ENCODE measurements around the gene FBH1.

GRCh38 chr10:5918763-5919162 is 28.7 kb downstream of the FBH1 start:
- TF ChIP-seq EZH2 (IDR thresholded peaks at IDR 0.05; ENCODE audit: borderline replicate concordance, low read length) = no peak
- TF ChIP-seq CTCF (conservative IDR thresholded peaks at IDR 0.05 in 1 of 2, IDR thresholded peaks at IDR 0.05 in 1 of 2; ENCODE audit: extremely low read depth in 1 of 2, insufficient read depth in 1 of 2, low read depth in 1 of 2, low read length in 2 of 2) = no peak
